Central memory CD4-positive, alpha-beta T cell (primary cell): ENCODE data around the gene TIAM2.

Source experiments
- DNase-seq: peaks from one replicate; pipeline ENCODE4 v3.0.0; 2022

The TIAM2 gene

DNA sequence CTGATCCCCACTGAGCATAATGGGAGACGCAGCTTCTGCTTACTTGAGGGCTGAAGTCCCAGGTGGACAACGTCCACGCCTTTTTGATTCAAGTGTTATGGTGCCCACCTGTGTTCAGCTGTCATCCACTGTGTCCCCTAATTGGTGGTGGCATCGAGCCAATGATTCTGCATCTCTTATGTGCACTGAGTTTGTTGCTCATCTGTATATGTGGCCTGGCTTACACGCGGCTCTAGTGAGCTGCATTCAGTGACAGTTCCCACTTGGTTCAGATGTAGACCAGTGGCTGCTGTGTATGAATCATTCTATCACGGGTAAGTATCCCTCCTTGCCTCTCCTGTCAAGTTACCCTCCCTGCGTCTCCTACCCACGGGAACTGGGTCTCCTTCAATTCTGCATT lies 137.5 kb downstream of the TIAM2 start:
- no peak for DNase-seq

DNA sequence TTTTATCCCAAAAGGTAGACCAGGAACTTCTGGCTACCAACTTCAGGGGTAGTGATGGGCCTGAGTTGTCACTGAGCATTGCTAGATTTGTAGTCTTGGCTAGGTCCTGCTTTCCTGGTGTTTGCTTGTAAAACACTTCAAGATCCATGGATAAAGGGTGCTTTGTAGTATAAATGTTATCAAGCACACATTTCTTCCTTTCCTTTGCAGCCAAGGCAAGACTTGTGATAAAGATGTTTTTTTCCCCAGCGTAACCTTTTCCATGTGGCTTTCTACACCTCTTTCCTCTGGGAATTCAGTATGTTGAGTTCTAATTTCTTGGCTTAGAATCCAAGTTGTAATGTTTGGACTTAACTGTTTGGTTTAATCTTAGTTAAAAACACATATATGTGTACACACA lies 145.9 kb downstream of the TIAM2 start:
- DNase-seq: no peak

DNA sequence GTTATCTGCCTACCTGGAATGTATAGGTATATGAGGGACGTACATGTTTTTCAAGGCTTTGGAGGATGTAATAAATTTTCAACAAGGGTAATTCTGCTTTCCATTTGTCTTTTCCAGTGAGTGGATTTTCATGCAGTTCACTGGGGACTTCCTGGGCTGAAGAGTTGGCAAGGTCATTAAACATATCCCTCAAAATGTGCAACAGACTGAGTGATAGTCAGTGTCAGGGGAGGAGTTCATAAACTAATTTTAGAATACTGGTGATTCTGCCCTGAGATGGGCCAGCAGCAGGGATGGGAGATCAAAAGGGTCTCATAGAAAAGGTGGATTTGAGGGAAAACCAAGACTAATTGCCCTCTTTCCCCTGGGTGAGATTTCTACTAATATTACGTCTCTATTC lies 146.4 kb downstream of the TIAM2 start:
- no peak for DNase-seq

DNA sequence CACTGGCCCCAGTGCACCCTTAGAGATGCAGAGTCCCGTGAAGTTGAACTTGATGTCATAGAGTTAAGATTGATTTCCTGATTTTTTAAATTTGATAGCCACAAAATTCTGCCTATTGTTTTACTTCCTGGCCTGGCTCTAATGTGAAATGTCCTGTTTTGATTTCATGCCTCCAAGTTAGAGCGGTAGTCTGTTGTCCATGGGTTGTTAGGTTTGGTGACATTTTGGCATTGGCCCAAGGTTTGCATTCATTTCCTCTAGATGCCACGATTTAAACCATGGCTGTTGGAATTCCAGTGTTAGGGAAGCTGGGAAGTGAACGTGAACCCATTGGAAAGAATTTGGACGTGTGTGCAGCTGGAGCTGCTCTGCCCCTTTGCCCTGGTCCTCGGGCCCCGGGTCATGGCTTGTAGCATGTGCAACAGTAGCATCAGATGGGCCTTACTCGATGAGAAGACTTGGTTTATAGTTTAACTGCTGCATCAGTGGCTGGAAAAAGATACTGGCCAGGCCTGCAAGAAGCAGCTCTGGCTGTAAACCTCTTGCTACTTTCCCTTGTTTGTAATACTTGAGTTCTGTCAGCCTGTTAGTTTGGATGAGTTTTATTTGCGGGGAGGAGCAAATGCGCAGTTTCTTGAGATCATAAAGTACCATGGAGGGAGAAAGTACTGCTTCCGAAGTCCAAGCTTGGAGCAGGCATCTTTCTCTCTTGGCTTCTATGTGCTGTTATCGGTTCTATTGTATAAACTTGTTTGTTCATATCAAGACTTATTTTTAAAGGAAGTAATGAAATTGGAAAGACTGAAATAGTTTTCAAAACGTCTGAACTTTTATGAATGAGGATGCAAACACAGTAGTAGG lies 147.3 kb downstream of the TIAM2 start:
- no peak for DNase-seq

DNA sequence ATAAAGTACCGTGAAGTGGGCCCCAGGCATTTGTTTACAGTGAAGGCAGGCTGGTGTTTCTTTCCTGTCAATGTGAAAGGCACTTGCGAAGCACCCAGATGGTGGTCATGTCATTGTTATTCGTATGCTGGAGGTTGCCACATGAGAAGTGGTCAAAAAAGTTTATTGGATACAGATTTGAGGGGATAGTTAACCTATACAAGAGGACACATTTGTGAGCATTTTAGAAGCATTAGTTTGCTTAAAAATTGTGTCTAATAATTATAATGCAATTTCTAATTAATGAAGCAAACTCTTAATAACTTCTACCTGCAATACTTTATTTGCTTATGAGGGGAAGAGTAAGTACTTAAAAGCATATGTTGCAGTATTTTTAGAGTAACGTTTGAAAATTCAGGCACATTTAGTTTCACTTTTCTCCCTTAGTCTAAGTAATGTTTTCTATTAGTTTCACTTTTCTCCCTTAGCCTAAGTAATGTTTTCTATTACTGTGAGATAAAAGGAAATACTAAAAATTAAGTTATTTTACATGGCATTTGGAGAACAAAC lies 148.0 kb downstream of the TIAM2 start:
- peak; percentile 14 for DNase-seq

DNA sequence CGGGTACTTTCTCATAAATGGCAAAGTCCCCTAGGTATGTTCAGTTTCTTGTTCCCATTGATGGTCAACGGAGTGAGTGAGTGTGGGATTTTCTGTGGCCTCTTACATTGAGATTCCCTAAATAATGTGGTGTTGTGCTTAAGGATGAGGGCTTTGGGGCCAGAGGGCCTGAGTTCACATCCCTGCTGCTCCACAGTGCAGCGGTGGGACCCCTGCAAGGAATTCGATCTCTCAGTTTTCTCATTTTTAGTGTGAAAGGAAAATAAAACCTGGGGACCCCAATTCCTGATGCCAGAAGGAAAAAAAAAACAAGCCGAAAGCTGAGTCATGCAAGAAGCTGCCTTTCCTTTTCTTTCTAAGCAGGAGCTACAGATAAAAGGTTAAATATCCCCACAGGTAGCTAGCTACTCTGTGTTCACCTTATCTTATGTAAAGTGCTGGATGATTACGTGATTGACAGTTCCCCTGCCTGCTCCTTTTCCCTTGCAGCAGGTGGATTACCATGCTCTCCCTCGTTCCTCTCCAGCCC lies 148.5 kb downstream of the TIAM2 start:
- no peak for DNase-seq

DNA sequence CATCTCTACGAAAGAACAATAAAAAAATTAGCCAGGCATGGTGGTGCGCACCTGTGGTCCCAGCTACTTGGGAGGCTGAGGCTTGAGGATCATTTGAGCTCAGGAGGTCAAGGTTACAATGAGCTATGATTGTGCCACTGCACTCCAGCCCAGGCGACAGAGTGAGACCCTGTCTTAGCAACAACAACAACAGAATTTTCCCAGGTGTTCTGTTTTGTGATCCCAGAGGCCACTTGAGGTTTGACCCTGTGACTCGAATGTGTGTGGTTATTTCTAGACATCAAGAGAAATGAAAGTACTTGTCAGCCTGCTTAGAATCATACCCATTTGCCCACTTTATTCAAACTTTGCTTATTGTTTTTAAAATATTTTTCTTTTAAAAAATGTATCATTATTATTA lies 151.1 kb downstream of the TIAM2 start:
- DNase-seq: no peak

DNA sequence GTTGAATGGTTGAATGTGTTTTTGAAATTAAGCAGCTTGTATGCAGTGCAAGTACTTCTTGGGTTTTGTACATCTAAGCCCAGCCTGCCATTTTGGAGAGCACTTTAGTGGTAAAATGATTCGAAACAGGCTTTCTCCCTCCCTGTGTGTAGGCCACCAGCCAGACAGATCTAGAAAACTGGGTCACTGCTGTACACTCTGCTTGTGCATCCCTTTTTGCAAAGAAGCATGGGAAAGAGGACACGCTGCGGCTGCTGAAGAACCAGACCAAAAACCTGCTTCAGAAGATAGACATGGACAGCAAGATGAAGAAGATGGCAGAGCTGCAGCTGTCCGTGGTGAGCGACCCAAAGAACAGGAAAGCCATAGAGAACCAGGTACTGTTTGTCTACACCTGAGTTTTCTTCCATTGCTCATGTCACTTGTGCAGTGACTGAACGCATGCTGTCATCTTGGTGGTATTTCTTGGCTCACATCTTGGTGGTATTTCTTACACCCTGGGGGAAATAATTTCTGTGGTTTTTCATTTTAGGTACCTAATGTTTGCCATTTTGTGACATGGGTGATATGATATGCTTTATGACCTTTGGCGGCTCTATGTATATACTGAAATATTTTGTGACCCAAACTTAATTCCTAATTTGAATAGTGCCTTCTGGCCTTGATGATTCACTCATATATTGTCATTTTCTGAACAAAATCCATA lies 153.0 kb downstream of the TIAM2 start:
- DNase-seq: no peak

DNA sequence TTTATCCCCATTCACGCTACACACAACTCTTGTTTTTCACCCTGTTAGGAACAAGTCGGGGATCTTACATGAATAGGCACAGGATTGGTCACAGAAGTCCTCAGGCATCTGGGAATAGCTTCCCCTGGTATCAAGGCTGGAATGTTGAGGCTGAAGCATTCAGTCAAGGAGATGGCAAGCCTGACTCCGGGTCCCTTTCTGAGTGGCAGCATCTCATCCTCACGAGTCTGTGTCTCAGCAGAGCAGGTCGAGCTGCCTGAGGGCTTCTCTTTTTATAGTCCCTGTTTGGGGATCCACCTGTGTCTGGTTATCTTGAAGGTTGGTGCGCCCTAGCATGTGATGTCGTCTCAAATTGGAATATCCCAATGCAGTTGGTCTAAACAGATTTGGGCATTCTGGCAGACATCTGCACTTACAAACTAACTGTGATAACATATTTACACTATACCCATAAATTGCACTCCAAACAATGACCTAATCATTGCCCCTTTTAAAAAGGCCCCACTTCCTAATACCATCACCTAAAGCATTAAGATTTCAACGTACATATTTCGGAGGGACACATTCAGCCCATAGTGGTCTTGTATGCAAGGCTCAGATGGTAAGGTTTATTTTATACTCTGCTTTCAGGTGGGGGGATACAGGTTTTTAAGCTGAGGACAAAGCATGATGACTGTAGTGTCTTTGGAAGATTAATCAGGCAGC lies 156.0 kb downstream of the TIAM2 start:
- no peak for DNase-seq

DNA sequence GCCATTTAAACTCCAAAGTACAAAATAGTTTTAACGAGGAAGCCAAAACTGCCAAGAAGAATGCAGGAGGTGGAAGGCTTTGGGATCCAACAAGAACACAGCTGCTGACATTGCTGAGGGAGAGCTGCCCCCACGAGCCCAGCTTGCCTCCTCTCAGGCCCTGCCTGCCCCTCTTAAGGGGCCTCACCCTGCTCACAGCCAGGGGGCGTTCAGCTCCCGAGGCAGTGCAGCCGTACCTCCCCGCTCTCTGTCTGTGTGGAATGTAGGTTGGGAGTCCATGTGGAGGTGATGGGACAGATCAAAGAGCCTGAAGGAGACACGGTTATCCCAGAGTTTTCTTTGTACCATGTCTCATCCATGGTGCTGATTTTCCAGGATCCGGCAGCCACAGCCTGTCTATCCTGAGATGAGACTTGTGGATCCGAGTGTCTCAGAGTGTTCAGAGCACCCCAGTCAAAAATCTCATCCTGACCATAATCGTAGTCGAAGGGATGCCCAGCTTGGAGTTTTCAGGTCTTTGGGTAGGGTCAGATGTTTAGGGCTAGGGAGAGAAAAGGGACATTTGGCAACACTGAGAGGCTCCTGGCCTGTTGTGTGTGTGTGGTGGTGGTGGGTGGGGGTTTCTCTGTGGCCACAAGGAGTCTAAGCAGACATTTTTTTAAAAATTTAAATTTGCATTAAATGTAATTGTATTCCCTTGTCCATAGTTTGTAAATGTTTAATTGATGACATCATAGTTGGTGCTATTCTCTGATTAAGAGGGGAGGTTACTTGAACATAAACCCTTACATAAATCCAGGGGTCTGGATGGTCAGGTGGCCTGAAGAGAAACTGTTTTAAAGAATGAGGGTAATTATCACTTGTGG lies 157.3 kb downstream of the TIAM2 start:
- DNase-seq: no peak

DNA sequence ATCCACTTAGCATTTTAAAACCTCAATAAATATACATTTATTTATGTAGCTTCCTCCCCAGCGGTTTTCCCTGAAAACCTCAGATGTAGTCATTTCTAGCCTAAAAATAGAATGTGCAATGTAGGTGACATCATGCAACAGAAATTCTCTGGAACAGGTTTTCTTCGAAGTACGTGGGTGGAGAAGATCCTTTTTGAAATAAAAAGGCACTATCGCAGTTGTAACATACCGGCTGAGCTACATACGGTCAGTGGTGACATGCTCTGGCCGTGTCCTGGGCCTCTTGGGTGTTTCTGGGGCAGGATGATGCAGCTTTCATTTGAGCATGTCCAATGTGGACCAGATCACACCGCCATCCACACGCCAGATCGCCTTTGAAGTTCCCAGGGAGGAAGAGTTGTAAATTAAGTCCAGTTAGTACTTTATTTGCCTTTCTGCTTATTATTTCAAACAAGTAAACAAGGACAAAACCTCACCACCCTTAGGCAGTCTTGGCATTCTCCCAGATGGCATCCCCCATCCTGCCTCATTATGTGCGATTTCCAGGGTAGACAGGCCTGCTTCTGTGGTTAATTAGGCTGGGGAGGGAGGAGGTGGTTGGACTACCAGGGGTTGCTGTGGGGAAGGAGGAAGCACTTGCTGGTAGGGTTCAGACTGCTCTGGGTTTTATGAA lies 159.2 kb downstream of the TIAM2 start:
- no peak for DNase-seq

DNA sequence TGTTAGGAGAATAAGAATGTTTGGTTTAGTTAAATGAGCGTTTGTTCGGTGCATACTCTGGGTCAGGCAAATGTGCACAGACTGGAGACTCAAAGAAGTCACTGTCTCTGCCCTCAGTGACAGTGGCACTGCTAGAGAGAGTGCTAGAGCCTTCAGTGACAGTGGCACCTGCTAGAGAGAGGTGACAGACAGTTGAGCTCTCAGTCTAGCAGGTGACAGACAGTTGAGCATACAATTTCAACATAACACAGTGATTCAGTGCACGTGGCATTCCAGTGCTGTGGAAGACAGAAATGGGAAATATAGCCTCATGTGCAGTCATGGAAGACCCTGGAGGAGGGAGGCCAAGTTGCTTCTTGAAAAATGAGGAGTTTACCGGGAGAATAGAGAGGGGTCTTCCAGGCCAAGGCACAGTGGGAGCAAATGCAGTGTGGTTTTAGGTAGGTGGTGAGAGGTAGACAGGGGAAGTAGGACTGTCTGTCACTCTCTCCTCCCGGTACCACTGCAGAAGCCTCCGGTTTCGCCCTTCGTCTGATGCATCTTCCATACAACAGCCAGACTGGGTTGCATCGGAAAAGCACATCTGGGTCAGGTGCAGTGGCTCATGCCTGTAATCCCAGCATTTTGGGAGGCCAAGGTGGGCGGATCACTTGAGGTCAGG lies 160.8 kb downstream of the TIAM2 start:
- DNase-seq: no peak

DNA sequence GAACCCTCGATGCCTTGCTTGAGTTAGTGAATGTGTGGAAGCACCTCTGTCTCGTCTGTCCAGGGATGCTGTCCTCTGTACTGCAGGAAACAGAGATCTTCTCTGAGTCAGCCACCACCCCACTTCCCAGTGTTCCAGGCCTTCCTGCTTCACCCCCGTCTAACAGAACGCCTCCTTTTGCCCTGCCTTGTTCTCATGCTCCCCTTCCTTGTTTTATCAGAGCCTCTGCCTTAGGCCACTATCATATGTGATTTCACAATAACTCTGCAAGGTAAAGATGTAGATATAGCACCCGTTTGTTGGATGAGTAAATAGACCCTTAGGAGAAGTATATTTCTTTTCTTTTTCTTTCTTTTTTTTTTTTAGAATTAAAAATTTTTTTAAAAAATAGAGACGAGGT lies 162.0 kb downstream of the TIAM2 start:
- no peak for DNase-seq

DNA sequence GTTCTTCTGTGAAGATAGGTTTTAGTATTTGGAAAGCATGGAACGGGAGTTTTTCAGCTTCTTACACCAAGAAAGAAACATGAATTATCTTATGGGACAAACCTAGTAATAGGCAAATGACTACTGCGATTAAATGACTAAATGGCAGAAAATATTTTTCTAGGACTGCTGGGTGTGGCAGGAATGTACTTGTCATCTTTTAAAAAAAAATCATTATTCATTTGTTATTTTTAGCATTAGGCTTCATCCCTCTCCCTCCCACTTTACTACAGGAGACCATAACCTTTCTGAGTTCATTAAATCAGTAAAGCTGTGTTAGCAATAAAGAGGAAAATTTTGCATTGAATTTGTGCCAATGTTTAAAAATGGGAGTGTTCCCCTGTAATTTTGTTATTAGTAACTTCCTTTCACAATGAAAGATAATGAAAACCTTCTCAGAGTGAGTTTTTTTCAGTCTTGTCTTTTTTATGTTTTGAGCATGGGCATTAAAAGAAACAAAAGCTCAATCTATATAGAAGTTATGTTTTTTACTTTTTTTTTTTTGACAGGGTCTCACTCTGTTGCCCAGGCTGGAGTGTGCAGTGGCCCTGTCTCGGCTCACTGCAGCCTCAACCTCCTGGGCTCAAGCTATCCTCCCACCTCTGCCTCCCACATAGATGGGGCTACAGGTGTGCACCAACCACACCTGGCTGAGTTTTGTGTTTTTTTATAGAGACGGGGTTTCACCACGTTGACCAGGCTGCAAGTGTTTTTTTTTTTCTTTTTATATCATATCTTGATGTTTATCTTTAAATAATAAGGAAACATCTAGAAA lies 163.1 kb downstream of the TIAM2 start:
- no peak for DNase-seq

DNA sequence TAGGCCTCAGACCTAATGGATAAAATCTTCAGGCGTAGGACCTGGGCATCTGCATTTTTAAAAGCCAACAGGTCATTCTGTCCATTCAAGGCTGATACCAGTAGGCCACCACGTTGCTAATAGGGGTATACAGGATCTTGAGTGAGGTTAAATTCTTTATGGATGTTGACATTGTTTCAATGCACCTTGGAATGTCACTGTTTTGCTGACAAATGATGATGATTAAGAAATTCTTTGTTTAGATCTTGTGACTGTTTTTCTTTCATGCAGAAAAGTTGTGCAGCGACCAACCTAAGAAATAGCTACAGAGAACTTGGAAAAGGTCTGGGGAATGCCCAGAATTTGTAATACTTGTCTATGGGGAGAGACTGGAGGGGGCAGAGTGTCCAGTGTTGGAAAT lies 167.6 kb downstream of the TIAM2 start:
- no peak for DNase-seq

DNA sequence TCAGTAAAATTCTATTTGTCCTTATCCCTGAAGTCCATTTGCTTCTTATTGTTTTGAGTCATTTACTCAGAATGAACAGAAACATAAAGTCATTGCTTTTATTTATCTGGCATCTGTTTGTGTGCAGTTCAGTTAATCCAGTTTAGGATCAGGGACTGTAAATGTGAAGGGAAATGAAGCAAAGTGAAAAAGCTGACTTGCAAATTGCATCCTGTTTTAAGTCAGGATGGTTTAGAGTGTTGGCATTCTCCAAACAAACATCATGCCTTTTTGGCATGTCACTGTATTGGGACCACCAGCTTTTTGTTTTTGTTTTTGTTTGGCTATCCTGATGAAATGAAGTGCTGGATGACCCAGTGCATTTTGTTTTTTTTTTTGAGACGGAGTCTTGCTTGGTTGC lies 168.5 kb downstream of the TIAM2 start:
- no peak for DNase-seq

DNA sequence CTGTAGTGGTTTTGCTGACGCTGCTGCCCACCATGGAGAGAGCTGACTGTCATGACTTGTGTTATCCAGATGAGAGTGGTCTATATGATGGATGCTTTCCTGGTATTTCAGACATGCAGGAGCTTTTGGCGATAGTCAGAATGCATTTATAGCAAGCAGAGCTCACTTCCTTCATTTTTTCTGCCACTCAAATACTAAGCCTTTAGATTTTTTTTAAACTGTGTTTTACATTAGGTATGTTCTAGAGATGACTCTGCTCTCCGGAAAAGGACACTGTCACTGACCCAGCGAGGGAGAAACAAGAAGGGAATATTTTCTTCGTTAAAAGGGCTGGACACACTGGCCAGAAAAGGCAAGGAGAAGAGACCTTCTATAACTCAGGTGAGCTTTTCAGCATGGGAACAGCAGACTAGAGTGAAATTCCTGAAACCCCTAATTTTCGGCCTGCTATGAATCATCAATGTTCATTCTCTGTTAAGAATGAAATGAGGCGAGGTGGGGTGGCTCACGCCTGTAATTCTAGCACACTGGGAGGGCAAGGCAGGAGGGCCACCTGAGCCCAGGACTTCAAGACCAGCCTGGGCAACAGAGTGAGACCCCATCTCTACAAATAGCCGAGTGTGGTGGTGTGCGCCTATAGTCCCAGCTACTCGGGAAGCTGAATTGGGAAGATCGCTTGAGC lies 170.1 kb downstream of the TIAM2 start:
- DNase-seq: no peak

DNA sequence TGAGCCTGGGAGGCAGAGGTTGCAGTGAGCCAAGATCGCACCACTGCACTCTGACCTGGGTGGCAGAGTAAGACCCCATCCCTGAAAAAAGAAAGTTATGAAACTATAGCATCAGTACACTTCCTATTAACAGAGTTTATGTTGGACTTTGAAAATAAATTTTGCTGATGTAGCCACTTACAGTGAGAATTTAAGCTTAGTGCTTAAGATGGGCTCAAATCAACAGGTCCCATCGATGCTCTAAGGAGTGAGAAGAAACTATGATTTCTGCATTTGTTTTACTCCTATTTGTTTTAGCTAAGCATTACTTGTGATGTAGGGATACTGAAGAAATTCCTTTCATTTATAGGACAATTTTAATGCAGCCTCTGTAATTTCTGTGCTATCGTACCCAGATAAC lies 175.4 kb downstream of the TIAM2 start:
- DNase-seq: no peak

DNA sequence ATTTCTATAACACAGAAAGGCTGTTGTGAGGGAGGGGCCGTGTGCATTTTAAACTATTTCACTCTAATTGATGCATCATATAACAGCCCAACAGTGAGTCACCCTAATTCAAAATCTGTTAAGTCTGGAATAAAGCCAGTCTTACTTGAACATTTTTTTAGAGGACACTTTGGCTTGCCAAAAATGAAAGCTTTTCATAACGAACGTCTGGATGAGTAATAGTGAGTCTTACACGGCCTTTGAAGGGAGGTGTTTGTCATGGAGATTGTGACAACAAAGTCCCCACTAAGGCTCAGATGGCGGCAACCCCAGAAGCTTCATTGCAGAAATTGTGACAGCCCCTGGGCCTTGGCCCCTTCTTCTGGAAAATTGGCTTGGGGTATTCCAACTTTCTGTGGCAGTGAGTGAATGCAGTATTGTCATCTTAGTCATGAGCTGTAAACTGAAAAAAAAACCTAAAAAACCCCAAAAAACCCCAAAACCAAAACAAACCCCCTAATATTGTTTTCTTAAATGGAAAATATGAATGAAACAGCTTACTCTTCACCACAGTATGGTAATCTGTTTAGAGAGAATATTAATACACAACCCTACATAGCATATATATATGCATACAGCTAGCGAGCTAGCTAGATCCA lies 176.1 kb downstream of the TIAM2 start:
- peak; percentile 80 for DNase-seq
